GM12878 (cell line): ENCODE measurements around the gene MAMDC2. TPM values are rescaled to one million over a fixed set of nuclear protein-coding genes. Genes with fewer than 3 reads are reported as not detected.

Experiments used
- ATAC-seq: fragments of 200-7000 bp; cut with Tn5 transposase; 3 replicates; pipeline ENCODE4 v1.9.1; 2020; ENCODE audit warnings: mild to moderate bottlenecking, moderate library complexity
- BruUV-seq: library from RNA; stranded (reverse); fragments of 400-500 nt; replicated peaks from 2 replicates; lab custom pipeline; 2021; lab: Mats Ljungman, UMichigan
- CTCF ChIA-PET: fragments of 300-600 bp; sonication (Branson Sonifier 250); formaldehyde crosslinking; extraction: SDS; loops from one replicate; lab custom pipeline; 2021; ENCODE audit warnings: inconsistent platforms; lab: Yijun Ruan, JAX
- POLR2A ChIA-PET: fragments of 350-600 bp; formaldehyde crosslinking; extraction: SDS; loops from one replicate; lab custom pipeline; 2021; ENCODE audit warnings: inconsistent platforms; lab: Charles Lee
- RAD21 ChIA-PET: fragments of 300-600 bp; sonication (Branson Sonifier 250); formaldehyde crosslinking; loops from one replicate; lab custom pipeline; 2023; ENCODE audit warnings: antibody characterized with exemption; ENCODE audit not compliant: unreplicated experiment; lab: Charles Lee
- SMC1A ChIA-PET: fragments of 300-600 bp; sonication (Branson Sonifier 250); formaldehyde crosslinking; loops from one replicate; lab custom pipeline; 2023; ENCODE audit not compliant: unreplicated experiment, uncharacterized antibody; lab: Charles Lee
- DNase-seq: peaks from one replicate; pipeline ENCODE4 v3.0.0-alpha.2; 2011; ENCODE audit warnings: low read depth, low spot score
- FAIRE-seq: peaks from 3 replicates; lab custom pipeline; 2011; peaks lifted over from hg19 to GRCh38; lab: Jason Lieb, UNC
- H2AFZ ChIP-seq: 2 replicates; pipeline ENCODE4 v1.6.0; 2011; ENCODE audit warnings: low read depth, low read length, control low read depth; ENCODE audit not compliant: control insufficient read depth
- H3K27ac ChIP-seq: 2 replicates; pipeline ENCODE4 v1.5.1; 2011; ENCODE audit warnings: control low read depth; ENCODE audit not compliant: control insufficient read depth, insufficient read depth
- H3K27me3 ChIP-seq, 2 experiments: replicated peaks in 1 of 2; 2 replicates each; pipeline versions ENCODE4 v1.6.0 to v1.6.1; 2011; ENCODE audit warnings: low read length in 1 of 2; ENCODE audit not compliant: control insufficient read depth in 2 of 2, insufficient read depth in 2 of 2
- H3K36me3 ChIP-seq, 2 experiments: 2 replicates each; pipeline ENCODE4 v1.5.1; 2011; ENCODE audit warnings: low read length in 1 of 2; ENCODE audit not compliant: control insufficient read depth in 2 of 2, insufficient read depth in 2 of 2
- H3K4me1 ChIP-seq: 2 replicates; pipeline ENCODE4 v1.6.1; 2011; ENCODE audit warnings: mild to moderate bottlenecking, low read length, moderate library complexity, mixed read lengths; ENCODE audit not compliant: control insufficient read depth, insufficient read depth
- H3K4me2 ChIP-seq: 2 replicates; pipeline ENCODE4 v1.6.0; 2011; ENCODE audit warnings: control low read depth; ENCODE audit not compliant: control insufficient read depth, insufficient read depth
- H3K4me3 ChIP-seq: fragments of 200-600 bp; sonication (generic); 2 replicates; pipeline ENCODE4 v1.5.1; 2016
- H3K79me2 ChIP-seq: 2 replicates; pipeline ENCODE4 v1.6.0; 2011; ENCODE audit warnings: low read length; ENCODE audit not compliant: control insufficient read depth, insufficient read depth
- H3K9ac ChIP-seq: 2 replicates; pipeline ENCODE4 v1.8.0; 2011; ENCODE audit warnings: low read length, control low read depth, mixed read lengths; ENCODE audit not compliant: control insufficient read depth, insufficient read depth
- H3K9me3 ChIP-seq: replicated peaks from 3 replicates; pipeline ENCODE4 v1.5.1; 2011; ENCODE audit warnings: mild to moderate bottlenecking, low read length; ENCODE audit not compliant: control insufficient read depth, insufficient read depth
- H4K20me1 ChIP-seq: 2 replicates; pipeline ENCODE4 v1.6.0; 2011; ENCODE audit not compliant: control insufficient read depth, insufficient read depth
- BCL3 ChIP-seq: IDR thresholded peaks from 2 replicates; pipeline ENCODE4 v1.6.1; 2011; ENCODE audit warnings: borderline replicate concordance, low read depth, mild to moderate bottlenecking, moderate library complexity, low read length; ENCODE audit not compliant: insufficient read depth, poor library complexity, severe bottlenecking
- BRCA1 ChIP-seq: IDR thresholded peaks from 2 replicates; pipeline ENCODE4 v1.6.1; 2011; ENCODE audit warnings: low read depth, low read length, improper control_type of control experiment
- CBX5 ChIP-seq: sonication (generic); IDR thresholded peaks from 2 replicates; pipeline ENCODE4 v1.6.1; 2016; ENCODE audit warnings: low read depth, moderate library complexity, mild to moderate bottlenecking, inconsistent platforms
- E2F8 ChIP-seq: fragments of 450-650 bp; IDR thresholded peaks from 2 replicates; pipeline ENCODE4 v1.6.1; 2018; ENCODE audit warnings: mild to moderate bottlenecking, low read depth, moderate library complexity; ENCODE audit not compliant: partially characterized antibody
- EED ChIP-seq: sonication (generic); IDR thresholded peaks from 2 replicates; pipeline ENCODE4 v1.6.1; 2016; ENCODE audit warnings: antibody characterized with exemption, low read depth
- EGR1 ChIP-seq, 2 experiments: IDR thresholded peaks; 1 replicate in 1 of 2; 2 replicates in 1 of 2; pipeline ENCODE4 v1.6.1; 2011 to 2012; ENCODE audit warnings: low read depth in 2 of 2, low read length in 2 of 2, borderline replicate concordance in 1 of 2, mild to moderate bottlenecking in 1 of 2, moderate library complexity in 1 of 2
- EP300 ChIP-seq, 2 experiments: fragments of 150-350 bp in 1 of 2; IDR thresholded peaks; 2 replicates each; pipeline ENCODE4 v1.6.1; 2011 to 2012; ENCODE audit warnings: low read depth in 2 of 2, low read length in 2 of 2, borderline replicate concordance in 1 of 2, improper control_type of control experiment in 1 of 2, inconsistent platforms in 1 of 2; ENCODE audit not compliant: control insufficient read depth in 1 of 2
- ETV6 ChIP-seq, 2 experiments: fragments of 450-650 bp in 1 of 2; IDR thresholded peaks in 1 of 2; conservative IDR thresholded peaks in 1 of 2; 2 replicates each; pipeline ENCODE4 v1.6.1; 2014; ENCODE audit warnings: antibody characterized with exemption in 1 of 2, borderline replicate concordance in 1 of 2, low read depth in 1 of 2, mild to moderate bottlenecking in 1 of 2, moderate library complexity in 1 of 2
- IRF3 ChIP-seq: fragments of 450-650 bp; IDR thresholded peaks from 2 replicates; pipeline ENCODE4 v1.6.1; 2014; ENCODE audit warnings: mild to moderate bottlenecking
- KAT2A ChIP-seq: conservative IDR thresholded peaks from 2 replicates; pipeline ENCODE4 v1.6.1; 2011; ENCODE audit warnings: low read depth, low read length; ENCODE audit not compliant: control insufficient read depth
- LARP7 ChIP-seq: fragments of 450-650 bp; IDR thresholded peaks from 2 replicates; pipeline ENCODE4 v1.6.1; 2017; ENCODE audit warnings: mild to moderate bottlenecking
- NKRF ChIP-seq: fragments of 450-650 bp; conservative IDR thresholded peaks from 2 replicates; pipeline ENCODE4 v1.6.1; 2017; ENCODE audit warnings: mild to moderate bottlenecking, moderate library complexity
- NRF1 ChIP-seq: conservative IDR thresholded peaks from 2 replicates; pipeline ENCODE4 v1.6.1; 2011; ENCODE audit warnings: mild to moderate bottlenecking, low read depth, low read length, improper control_type of control experiment
- RB1 ChIP-seq: fragments of 450-650 bp; formaldehyde crosslinking; IDR thresholded peaks from 2 replicates; pipeline ENCODE4 v1.6.1; 2017; ENCODE audit warnings: mild to moderate bottlenecking, borderline replicate concordance
- RUNX3 ChIP-seq: IDR thresholded peaks from 2 replicates; pipeline ENCODE4 v1.6.1; 2012; ENCODE audit warnings: low read length, inconsistent platforms
- SPI1 ChIP-seq: IDR thresholded peaks from 2 replicates; pipeline ENCODE4 v1.6.1; 2011; ENCODE audit warnings: low read depth, mild to moderate bottlenecking, low read length, moderate library complexity, borderline replicate concordance; ENCODE audit not compliant: insufficient read depth
- WGBS: methylation state at CpG from one replicate; pipeline ENCODE4 v1.1.6; 2016; ENCODE audit warnings: low lambda C conversion rate; ENCODE audit not compliant: insufficient replicate concordance, insufficient coverage; ENCODE audit errors: missing lambda C conversion rate; 5-methylcytosine and 5-hydroxymethylcytosine counted together
- in situ Hi-C: fragments of 300-500 bp; cut with MboI; formaldehyde crosslinking; loops from 9 replicates; pipeline ENCODE4 v1.14.3; 2018; ENCODE audit warnings: mixed read lengths
- intact Hi-C: fragments of 100-400 bp; cut with micrococcal nuclease; formaldehyde crosslinking; loops from one replicate; pipeline ENCODE4 v1.14.2; 2022; ENCODE audit not compliant: unreplicated experiment
- polyA plus RNA-seq, 11 experiments: library from polyadenylated mRNA; depleted of rRNA in 4 of 11; unstranded in 6 of 11; stranded (reverse) in 5 of 11; fragments of >200 nt; fragmentation: Nextera tagmentation in 4 of 11; fragmentation: Illumina TruSeq in 1 of 11; extraction: Ambion mirVana in 4 of 11; extraction: Trizol in 1 of 11; gene quantifications; 1 replicate in 1 of 11; 2 replicates in 10 of 11; pipeline versions ENCODE4 v1.2.1 to v1.2.3, GENCODE V29; 2011 to 2016; ENCODE audit warnings: inconsistent platforms in 2 of 11, missing spikeins in 2 of 11, low read depth in 1 of 11
- total RNA-seq, 4 experiments: library from RNA; depleted of rRNA in 3 of 4; stranded (reverse); fragments of >200 nt in 3 of 4; fragmentation: Illumina TruSeq in 1 of 4; extraction: Trizol in 1 of 4; gene quantifications; 2 replicates each; pipeline versions ENCODE4 v1.2.1 to v1.2.3, GENCODE V29; 2013 to 2021

The MAMDC2 gene
- total and polyA plus RNA-seq, 10 of the 15 experiments (the other 5 are each of a cell fraction or from before 2014, with no cell fraction given) = 0.01 to 0.09 TPM; not detected in 8

GRCh38 chr9:70192707-70193106, 149.1 kb downstream of the MAMDC2 start (continued):
- no peak for TF ChIP-seq BCL3
- TF ChIP-seq SPI1 = no peak
- no peak for TF ChIP-seq BRCA1
- TF ChIP-seq EP300 (IDR thresholded peaks at IDR 0.05; ENCODE audit: borderline replicate concordance in 1 of 2, control insufficient read depth in 1 of 2, low read depth in 2 of 2, low read length in 2 of 2) = no peak
- no peak for TF ChIP-seq EGR1 (IDR thresholded peaks at IDR 0.05; ENCODE audit: borderline replicate concordance in 1 of 2, low read depth in 2 of 2, low read length in 2 of 2)
- no peak for TF ChIP-seq LARP7
- no peak for TF ChIP-seq CBX5
- TF ChIP-seq RUNX3 = no peak
- no peak for TF ChIP-seq NKRF

GRCh38 chr9:70195456-70195855, 151.8 kb downstream of the MAMDC2 start:
- DNase-seq (no peak), FAIRE-seq (no peak), ATAC-seq (no peak)
- H2AFZ ChIP-seq = no peak overlapping the region
- ChIA-PET SMC1A (no interaction called here), RAD21 (no interaction called here), POLR2A (no interaction called here), CTCF (no interaction called here)
- H3K27me3 ChIP-seq = no peaks in the 10 kb centered on the region; a peak in 1 of 4 replicates
- H3K79me2 ChIP-seq = no peaks in the 10 kb centered on the region
- 43% methylated on average over 3 of the region's 3 CpGs for WGBS
- no peak overlapping the region for H3K4me3 ChIP-seq
- H4K20me1 ChIP-seq = no peaks in the 10 kb centered on the region
- no peaks in the 10 kb centered on the region for H3K4me1 ChIP-seq
- H3K9me3 ChIP-seq = no peaks in the 10 kb centered on the region
- H3K4me2 ChIP-seq = no peak overlapping the region
- no peak overlapping the region for H3K27ac ChIP-seq
- H3K36me3 ChIP-seq = no peaks in the 10 kb centered on the region
- intact Hi-C loops (no loop called here), in situ Hi-C loops (no loop called here)
- H3K9ac ChIP-seq = no peak overlapping the region
- no TSS peak for BruUV-seq
- TF ChIP-seq ETV6 (conservative IDR thresholded peaks at IDR 0.05 in 1 of 2, IDR thresholded peaks at IDR 0.05 in 1 of 2; ENCODE audit: borderline replicate concordance in 1 of 2, low read depth in 1 of 2) = no peak
- no peak for TF ChIP-seq IRF3
- no peak for TF ChIP-seq SPI1
- TF ChIP-seq KAT2A = no peak
- no peak for TF ChIP-seq RB1
- TF ChIP-seq NRF1 = no peak
- no peak for TF ChIP-seq E2F8
- no peak for TF ChIP-seq EED
